ENCODE results near the gene TTC19.

Gene TTC19

DNA sequence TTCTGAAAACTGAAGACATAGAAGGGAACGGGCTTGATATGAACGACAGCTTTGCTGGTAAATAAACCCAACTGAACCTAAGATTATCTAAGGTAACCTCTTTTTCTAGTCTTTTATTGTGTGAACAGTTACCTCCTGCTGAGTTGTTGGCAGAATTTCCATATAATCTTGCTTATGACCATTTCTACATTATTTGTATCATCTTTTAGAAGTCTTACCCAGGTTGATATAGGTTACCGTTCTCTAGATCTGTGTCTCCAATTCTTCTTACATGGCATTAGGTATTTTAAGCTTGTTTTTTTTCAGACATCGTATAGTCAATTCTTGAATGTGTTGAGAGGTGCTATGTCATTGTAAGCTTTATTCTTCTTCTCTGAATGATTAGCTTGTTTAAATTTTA is 24.3 kb downstream of the TTC19 start:
- H3K9ac ChIP-seq, result no peak overlapping the region
- H3K4me1 ChIP-seq, result peaks cover 4% of the 10 kb centered on the region
- H3K79me2 ChIP-seq, result peaks cover 8% of the 10 kb centered on the region
- H3K36me3 ChIP-seq (ENCODE audit: control insufficient read depth, insufficient read depth, low read length), result no peaks in the 10 kb centered on the region
- TF ChIP-seq, protein P1, sequence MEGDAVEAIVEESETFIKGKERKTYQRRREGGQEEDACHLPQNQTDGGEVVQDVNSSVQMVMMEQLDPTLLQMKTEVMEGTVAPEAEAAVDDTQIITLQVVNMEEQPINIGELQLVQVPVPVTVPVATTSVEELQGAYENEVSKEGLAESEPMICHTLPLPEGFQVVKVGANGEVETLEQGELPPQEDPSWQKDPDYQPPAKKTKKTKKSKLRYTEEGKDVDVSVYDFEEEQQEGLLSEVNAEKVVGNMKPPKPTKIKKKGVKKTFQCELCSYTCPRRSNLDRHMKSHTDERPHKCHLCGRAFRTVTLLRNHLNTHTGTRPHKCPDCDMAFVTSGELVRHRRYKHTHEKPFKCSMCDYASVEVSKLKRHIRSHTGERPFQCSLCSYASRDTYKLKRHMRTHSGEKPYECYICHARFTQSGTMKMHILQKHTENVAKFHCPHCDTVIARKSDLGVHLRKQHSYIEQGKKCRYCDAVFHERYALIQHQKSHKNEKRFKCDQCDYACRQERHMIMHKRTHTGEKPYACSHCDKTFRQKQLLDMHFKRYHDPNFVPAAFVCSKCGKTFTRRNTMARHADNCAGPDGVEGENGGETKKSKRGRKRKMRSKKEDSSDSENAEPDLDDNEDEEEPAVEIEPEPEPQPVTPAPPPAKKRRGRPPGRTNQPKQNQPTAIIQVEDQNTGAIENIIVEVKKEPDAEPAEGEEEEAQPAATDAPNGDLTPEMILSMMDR (IDR thresholded peaks at IDR 0.05), result no peak
- H3K27ac ChIP-seq, result no peak overlapping the region
- H2AFZ ChIP-seq, result no peak overlapping the region
- no peak overlapping the region for H3K4me2 ChIP-seq (ENCODE audit: low read length)
- H3K27me3 ChIP-seq (ENCODE audit: control insufficient read depth, insufficient read depth, low read length), result no peaks in the 10 kb centered on the region
- no peak overlapping the region for H3K4me3 ChIP-seq (ENCODE audit: low read depth, low read length)
- H3K9me3 ChIP-seq (ENCODE audit: control insufficient read depth, low read length), result no peaks in the 10 kb centered on the region

DNA sequence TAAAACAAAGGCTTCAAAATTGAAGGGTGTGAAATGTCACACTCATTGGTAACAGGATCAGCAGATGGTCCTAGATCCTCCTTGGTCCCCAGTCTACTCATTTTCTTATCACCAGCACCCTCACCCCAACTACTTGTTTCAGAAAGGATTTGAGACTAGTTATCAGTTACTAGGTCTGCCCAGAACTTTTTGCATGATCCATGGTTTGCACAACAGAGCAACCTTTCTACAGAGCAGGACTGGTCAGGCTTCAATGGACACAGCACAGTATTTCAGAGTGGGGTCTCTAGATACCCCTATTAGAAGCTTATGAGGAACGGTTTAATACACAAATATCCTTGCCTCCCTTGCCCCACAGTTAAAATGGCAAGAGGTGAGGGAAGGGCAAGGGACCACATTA is 25.6 kb downstream of the TTC19 start:
- no peaks in the 10 kb centered on the region for H3K79me2 ChIP-seq
- no peak overlapping the region for H2AFZ ChIP-seq
- no peaks in the 10 kb centered on the region for H3K9me3 ChIP-seq (ENCODE audit: control insufficient read depth, low read length)
- H3K4me3 ChIP-seq (ENCODE audit: low read depth, low read length), result no peak overlapping the region
- no peaks in the 10 kb centered on the region for H3K27me3 ChIP-seq (ENCODE audit: control insufficient read depth, insufficient read depth, low read length)
- no peak overlapping the region for H3K27ac ChIP-seq
- H3K9ac ChIP-seq, result no peak overlapping the region
- no peaks in the 10 kb centered on the region for H3K36me3 ChIP-seq (ENCODE audit: control insufficient read depth, insufficient read depth, low read length)
- TF ChIP-seq, protein P1 (IDR thresholded peaks at IDR 0.05), result no peak
- peaks cover 4% of the 10 kb centered on the region for H3K4me1 ChIP-seq
- no peak overlapping the region for H3K4me2 ChIP-seq (ENCODE audit: low read length)

DNA sequence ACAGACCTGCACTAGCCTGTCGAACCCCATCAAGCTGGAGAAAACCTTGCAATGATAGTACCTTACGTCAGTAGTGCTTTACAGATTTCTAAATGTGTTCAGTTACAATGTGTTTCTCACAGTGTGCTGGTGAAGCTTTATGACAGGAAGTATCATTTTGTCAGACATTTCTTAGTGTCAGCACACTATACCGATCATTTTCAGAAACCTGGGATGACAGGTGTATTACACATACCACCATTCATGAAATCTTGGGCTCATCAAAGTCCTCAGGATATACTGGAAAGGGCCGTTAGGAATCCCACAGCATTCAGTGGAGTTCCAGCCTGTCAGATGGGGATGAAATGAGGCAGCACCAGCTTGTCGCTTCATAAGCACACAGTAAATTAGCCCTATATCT is 27.3 kb downstream of the TTC19 start:
- H3K79me2 ChIP-seq, result no peaks in the 10 kb centered on the region
- no peak overlapping the region for H3K27ac ChIP-seq
- H3K4me3 ChIP-seq (ENCODE audit: low read depth, low read length), result no peak overlapping the region
- TF ChIP-seq, protein P1 (IDR thresholded peaks at IDR 0.05), result no peak
- H3K9ac ChIP-seq, result no peak overlapping the region
- H3K36me3 ChIP-seq (ENCODE audit: control insufficient read depth, insufficient read depth, low read length), result no peaks in the 10 kb centered on the region
- H2AFZ ChIP-seq, result no peak overlapping the region
- no peaks in the 10 kb centered on the region for H3K9me3 ChIP-seq (ENCODE audit: control insufficient read depth, low read length)
- H3K4me2 ChIP-seq (ENCODE audit: low read length), result no peak overlapping the region
- peaks cover 11% of the 10 kb centered on the region for H3K4me1 ChIP-seq
- H3K27me3 ChIP-seq (ENCODE audit: control insufficient read depth, insufficient read depth, low read length), result no peaks in the 10 kb centered on the region

DNA sequence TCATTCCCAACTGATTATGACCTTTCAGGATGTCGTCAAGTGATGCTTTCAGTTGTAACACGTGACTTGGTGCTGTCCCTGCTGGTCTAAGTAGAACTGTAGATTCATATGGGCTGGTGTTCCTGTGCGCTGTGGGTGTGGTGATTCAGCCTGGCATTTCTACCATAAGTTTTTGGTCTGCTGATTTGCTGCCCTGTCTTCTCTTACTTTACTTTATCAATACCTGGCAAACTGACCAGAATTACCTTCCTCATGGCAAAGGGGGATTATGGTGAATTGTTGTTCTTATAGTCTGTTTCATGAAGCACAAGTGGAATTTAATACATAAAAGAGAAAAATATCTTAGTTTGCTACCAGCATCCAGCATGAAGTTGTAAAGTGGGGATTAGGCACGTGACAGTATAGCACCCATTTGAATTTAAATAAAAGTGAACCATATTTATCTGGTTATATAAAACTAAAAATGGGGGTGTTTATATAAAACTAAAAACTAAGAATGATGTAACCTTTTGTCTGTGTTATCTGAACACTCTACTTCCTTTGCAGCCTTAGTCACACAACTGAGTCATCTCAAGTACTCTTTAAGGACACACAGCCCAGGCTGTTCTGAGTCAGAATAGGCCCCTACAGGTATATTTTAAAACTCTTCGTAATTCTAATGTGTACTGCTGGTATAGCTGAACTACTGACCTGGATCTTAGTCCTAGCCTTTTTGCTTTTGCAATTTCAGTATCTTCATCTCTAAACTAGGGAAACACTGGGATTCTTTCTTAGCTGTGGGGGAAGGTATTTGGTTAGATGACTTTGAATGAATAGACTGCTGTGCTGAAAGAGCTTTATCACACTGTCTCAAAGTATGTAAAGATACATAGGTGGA is 28.3 kb downstream of the TTC19 start:
- Histone ChIP-seq H3K4me2 (ENCODE audit: low read length) (no peak overlapping the region), H3K27ac (no peak overlapping the region), H3K4me3 (ENCODE audit: low read depth, low read length) (no peak overlapping the region), H3K9ac (no peak overlapping the region), H3K4me1 (peaks cover 11% of the 10 kb centered on the region), H3K9me3 (ENCODE audit: control insufficient read depth, low read length) (no peaks in the 10 kb centered on the region), H3K36me3 (ENCODE audit: control insufficient read depth, insufficient read depth, low read length) (no peaks in the 10 kb centered on the region), H3K79me2 (no peaks in the 10 kb centered on the region), H2AFZ (no peak overlapping the region), H3K27me3 (ENCODE audit: control insufficient read depth, insufficient read depth, low read length) (no peaks in the 10 kb centered on the region)
- TF ChIP-seq, protein P1 (IDR thresholded peaks at IDR 0.05), result no peak

Measured in parathyroid adenoma (tissue), 2 donors.